Type B pancreatic cell (in vitro differentiated cells): ENCODE measurements around the gene PLSCR1. TPM values are rescaled to one million over a fixed set of nuclear protein-coding genes. Genes with fewer than 3 reads are reported as not detected.

Experiments used
- DNase-seq: peaks from one replicate; pipeline ENCODE4 v3.0.0; 2021; ENCODE audit warnings: mixed read lengths; ENCODE audit not compliant: unreplicated experiment; ENCODE audit errors: extremely low spot score
- H3K27ac Mint-ChIP-seq: 2 replicates; pipeline ENCODE4 v1.8.0; 2021; ENCODE audit warnings: mild to moderate bottlenecking, mixed read lengths
- H3K27me3 Mint-ChIP-seq: 2 replicates; pipeline ENCODE4 v1.8.0; 2021; ENCODE audit warnings: mixed read lengths
- H3K36me3 Mint-ChIP-seq: 2 replicates; pipeline ENCODE4 v1.8.0; 2021; ENCODE audit warnings: mixed read lengths
- H3K4me1 Mint-ChIP-seq: one replicate; pipeline ENCODE4 v1.8.0; 2021; ENCODE audit warnings: mixed read lengths; ENCODE audit not compliant: unreplicated experiment
- H3K4me3 Mint-ChIP-seq: 2 replicates; pipeline ENCODE4 v1.8.0; 2021; ENCODE audit warnings: mild to moderate bottlenecking, mixed read lengths
- H3K9me3 Mint-ChIP-seq: 2 replicates; pipeline ENCODE4 v1.8.0; 2021; ENCODE audit warnings: mixed read lengths
- total RNA-seq: library from RNA; stranded (reverse); gene quantifications from 2 replicates; pipeline ENCODE4 v1.2.1, GENCODE V29; 2021; ENCODE audit warnings: low replicate concordance
- TF ChIP-seq, protein P1 (sequence below): fragments of 200-600 bp; sonication (generic); conservative IDR thresholded peaks from 2 replicates; pipeline ENCODE4 v1.5.0; 2021; ENCODE audit warnings: antibody characterized with exemption, mild to moderate bottlenecking

PLSCR1 gene
- total RNA-seq, 1 donor from 2014 or later = 51.5 TPM

DNA sequence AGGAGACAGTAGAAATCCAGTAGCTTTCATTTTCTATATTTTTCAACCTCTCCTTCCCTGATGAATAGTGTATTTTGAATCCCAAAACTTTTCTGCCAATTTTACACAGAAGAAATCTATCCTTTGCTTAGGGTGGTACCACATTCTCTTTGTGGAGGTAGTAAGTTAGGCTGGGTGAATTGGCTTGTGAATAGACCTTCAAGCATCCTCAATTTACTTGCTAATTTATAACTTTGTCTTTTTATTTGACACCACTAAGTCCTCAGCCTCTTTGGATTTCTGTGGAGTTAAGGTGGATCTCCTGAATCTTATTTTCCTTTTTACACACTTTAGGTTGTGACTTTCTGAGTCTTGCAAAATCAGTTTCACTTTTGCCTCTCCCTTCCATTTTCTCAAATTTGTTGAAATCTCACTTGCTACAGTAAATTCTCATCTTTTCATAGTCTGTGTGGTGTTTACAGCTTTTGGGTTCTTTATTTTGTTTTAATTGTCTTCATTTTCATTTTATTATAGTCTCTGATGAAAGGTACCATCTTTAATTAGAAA lies 5.7 kb upstream of the PLSCR1 start:
- Mint-ChIP-seq H3K4me1 (no peaks in the 10 kb centered on the region), H3K36me3 (no peaks in the 10 kb centered on the region), H3K27me3 (no peaks in the 10 kb centered on the region), H3K4me3 (no peak overlapping the region), H3K9me3 (no peaks in the 10 kb centered on the region), H3K27ac (no peak overlapping the region)
- TF ChIP-seq, protein P1, sequence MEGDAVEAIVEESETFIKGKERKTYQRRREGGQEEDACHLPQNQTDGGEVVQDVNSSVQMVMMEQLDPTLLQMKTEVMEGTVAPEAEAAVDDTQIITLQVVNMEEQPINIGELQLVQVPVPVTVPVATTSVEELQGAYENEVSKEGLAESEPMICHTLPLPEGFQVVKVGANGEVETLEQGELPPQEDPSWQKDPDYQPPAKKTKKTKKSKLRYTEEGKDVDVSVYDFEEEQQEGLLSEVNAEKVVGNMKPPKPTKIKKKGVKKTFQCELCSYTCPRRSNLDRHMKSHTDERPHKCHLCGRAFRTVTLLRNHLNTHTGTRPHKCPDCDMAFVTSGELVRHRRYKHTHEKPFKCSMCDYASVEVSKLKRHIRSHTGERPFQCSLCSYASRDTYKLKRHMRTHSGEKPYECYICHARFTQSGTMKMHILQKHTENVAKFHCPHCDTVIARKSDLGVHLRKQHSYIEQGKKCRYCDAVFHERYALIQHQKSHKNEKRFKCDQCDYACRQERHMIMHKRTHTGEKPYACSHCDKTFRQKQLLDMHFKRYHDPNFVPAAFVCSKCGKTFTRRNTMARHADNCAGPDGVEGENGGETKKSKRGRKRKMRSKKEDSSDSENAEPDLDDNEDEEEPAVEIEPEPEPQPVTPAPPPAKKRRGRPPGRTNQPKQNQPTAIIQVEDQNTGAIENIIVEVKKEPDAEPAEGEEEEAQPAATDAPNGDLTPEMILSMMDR = no peak
- no peak for DNase-seq

DNA sequence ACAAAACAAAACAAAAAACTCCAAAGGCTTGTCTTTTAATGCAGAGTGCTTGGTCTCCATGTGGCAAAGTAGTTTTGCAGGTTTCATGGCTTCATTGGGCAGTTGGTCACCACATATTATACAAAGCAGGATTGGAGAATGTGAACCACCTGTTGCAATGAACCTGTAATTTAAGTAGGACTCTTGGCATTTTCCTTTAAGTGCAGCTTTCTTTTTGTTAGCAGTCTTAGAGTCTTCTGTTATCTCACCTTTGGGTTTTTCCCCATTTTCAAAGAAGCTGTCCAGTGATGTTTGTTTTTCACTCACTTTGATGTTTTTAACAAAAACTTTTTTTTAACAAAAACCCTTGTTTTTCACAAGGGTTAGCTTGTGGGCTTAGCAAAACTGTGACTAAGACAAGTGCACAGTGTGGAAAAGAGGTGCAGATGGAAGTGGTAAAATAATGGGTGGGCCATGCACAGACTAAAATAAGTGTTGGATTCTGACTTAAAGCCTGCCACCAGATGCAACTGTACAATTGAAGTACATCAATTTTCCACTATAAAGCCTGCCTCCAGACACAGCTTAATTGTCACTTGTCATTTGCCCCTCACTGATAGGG lies 2.9 kb upstream of the PLSCR1 start:
- TF ChIP-seq, protein P1 = no peak
- no peaks in the 10 kb centered on the region for H3K9me3 Mint-ChIP-seq
- H3K4me3 Mint-ChIP-seq = no peak overlapping the region
- DNase-seq = no peak
- no peak overlapping the region for H3K27ac Mint-ChIP-seq
- H3K27me3 Mint-ChIP-seq = no peaks in the 10 kb centered on the region
- H3K4me1 Mint-ChIP-seq = peaks cover 5% of the 10 kb centered on the region
- peaks cover under 1% of the 10 kb centered on the region for H3K36me3 Mint-ChIP-seq

DNA sequence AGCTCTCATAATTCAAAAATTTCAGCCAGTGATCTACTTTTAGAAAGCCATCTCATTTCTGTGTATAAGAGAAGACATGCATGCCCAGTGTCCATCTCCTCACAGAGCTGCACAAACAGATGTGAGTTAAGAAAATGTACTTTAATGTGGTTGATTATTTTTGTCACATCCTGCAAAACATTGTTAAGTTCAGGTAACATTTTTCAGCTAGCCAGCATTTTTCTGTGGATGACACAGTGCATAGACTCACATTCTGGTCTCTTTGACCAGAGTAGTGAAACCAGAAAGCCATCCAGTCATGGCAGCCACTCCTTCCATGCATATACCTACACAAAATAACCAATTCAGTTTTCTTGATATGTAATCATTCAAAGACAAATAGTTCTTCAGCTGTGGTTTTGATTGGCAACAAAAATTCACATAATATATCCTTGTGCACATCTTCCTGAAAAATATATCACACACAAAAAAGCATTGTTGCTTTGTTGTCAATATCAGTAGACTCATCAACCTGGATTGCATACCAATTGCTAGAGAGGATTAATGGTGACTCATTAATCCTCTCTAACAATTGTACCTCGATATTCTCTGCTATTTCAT lies 2.1 kb upstream of the PLSCR1 start:
- peak overlapping the region; percentile 68 for H3K4me3 Mint-ChIP-seq
- no peak for DNase-seq
- peak overlapping the region; percentile 45 for H3K27ac Mint-ChIP-seq
- no peaks in the 10 kb centered on the region for H3K27me3 Mint-ChIP-seq
- peaks cover 7% of the 10 kb centered on the region for H3K36me3 Mint-ChIP-seq
- no peaks in the 10 kb centered on the region for H3K9me3 Mint-ChIP-seq
- H3K4me1 Mint-ChIP-seq = peaks cover 13% of the 10 kb centered on the region
- TF ChIP-seq, protein P1 = no peak

DNA sequence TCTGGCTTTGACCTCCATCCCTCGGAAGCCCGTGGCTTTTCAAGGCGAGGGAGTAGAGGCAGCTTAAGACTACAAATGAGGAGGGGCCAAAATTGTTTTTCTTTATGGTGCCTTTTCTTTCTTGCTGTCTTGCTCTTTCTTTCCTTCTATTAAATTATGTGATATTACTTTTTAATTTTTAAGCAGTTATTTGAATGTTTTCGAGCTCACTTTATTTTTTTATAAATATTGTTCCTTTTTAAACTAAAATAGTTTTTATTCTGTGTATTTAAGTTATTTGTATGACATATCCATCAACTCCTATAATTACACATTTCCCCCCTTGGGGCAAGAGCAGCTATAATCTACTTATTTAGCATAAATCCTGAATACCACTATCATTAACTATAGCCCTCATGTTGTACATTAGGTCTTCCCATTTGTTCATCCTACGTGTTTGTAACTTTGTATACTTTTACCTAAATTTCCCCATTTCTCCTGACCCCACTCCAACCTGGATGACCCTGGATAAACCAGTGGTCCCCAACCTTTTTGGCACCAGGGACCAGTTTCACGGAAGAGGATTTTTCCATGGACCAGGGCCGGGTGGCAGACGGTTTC lies 622 bp upstream of the PLSCR1 start:
- no peaks in the 10 kb centered on the region for H3K27me3 Mint-ChIP-seq

DNA sequence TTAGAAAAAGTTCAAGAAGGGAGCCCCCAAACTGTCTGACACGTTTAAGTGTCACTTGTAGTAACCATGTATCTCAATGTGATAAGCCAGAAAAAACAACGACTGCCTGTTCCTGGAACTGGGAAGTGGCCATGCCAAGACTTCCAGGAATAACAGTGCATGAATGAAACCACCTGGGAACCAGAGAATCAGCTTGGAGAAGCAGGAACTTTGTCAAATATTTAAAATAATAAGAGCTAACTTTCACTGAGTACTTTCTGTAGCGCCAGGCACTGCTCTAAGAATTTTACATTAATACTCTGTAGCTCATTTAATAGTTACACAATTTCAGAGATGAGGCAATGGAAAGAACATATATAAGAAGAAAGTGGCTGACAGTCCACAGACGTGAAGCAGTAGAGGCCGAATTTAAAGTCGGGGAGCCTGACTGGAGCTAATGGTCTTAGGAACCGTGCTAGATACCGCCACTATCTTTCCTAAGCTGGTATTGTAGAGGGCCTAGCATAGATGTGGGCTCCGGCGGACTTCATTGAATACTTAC lies 876 bp downstream of the PLSCR1 start:
- Mint-ChIP-seq H3K27ac (peak overlapping the region; percentile 96), H3K4me1 (peaks cover 21% of the 10 kb centered on the region), H3K36me3 (peaks cover 11% of the 10 kb centered on the region), H3K27me3 (no peaks in the 10 kb centered on the region), H3K9me3 (no peaks in the 10 kb centered on the region), H3K4me3 (peak overlapping the region; percentile 94)
- TF ChIP-seq, protein P1 = no peak
- DNase-seq = no peak

More for the DNA sequence above, 622 bp upstream of the PLSCR1 start:
- no peaks in the 10 kb centered on the region for H3K9me3 Mint-ChIP-seq
- H3K27ac Mint-ChIP-seq = peak overlapping the region; percentile 96
- no peak for DNase-seq
- H3K4me1 Mint-ChIP-seq = peaks cover 21% of the 10 kb centered on the region
- H3K36me3 Mint-ChIP-seq = peaks cover 7% of the 10 kb centered on the region
- TF ChIP-seq, protein P1 = no peak
- H3K4me3 Mint-ChIP-seq = peak overlapping the region; percentile 94
